Natural killer cell treated with Interleukin-12 subunit alpha and Interleukin-12 subunit beta and Interleukin-15 and Interleukin-18, amount 100 ng/mL, for 72 hours (primary cell): Measurements from ENCODE around the gene MRPL2. TPM values are rescaled to one million over a fixed set of nuclear protein-coding genes. Genes with fewer than 3 reads are reported as not detected.

Source experiments
- ATAC-seq, 2 donors: fragments of 150-1000 bp; cut with Tn5 transposase in 1 of 2; sonication (Bioruptor Pico), chemical (Tn5 transposase) in 1 of 2; 2 replicates each; pipeline ENCODE4 v1.10.0; 2021
- DNase-seq: peaks from one replicate; pipeline ENCODE4 v3.0.0; 2022; ENCODE audit warnings: low spot score
- H3K27ac Mint-ChIP-seq, 2 donors: 1 replicate in 1 of 2; 2 replicates in 1 of 2; pipeline ENCODE4 v1.8.0; 2022; ENCODE audit warnings: mixed read lengths in 2 of 2, mild to moderate bottlenecking in 1 of 2, moderate library complexity in 1 of 2
- H3K27me3 Mint-ChIP-seq, 2 donors: 1 replicate in 1 of 2; 2 replicates in 1 of 2; pipeline ENCODE4 v1.8.0; 2022; ENCODE audit warnings: mixed read lengths in 2 of 2
- H3K36me3 Mint-ChIP-seq: one replicate; pipeline ENCODE4 v1.8.0; 2022; ENCODE audit warnings: mixed read lengths
- H3K4me1 Mint-ChIP-seq, 2 donors: 1 replicate in 1 of 2; 2 replicates in 1 of 2; pipeline ENCODE4 v1.8.0; 2022; ENCODE audit warnings: low read depth in 2 of 2, mixed read lengths in 2 of 2, mild to moderate bottlenecking in 1 of 2
- H3K4me3 Mint-ChIP-seq: one replicate; pipeline ENCODE4 v1.8.0; 2022; ENCODE audit warnings: mixed read lengths
- H3K9me3 Mint-ChIP-seq: 2 replicates; pipeline ENCODE4 v1.8.0; 2022; ENCODE audit warnings: mixed read lengths
- total RNA-seq, 2 donors: library from RNA; stranded (reverse); gene quantifications; one replicate each; pipeline ENCODE4 v1.2.3, GENCODE V29; 2022

MRPL2 gene
- total RNA-seq, 2 donors from 2014 or later = 41.7 to 59.6 TPM

- ATAC-seq (peak; percentile 42 to 54), DNase-seq (no peak)
- Mint-ChIP-seq H3K27ac (no peak within 1 kb of the TSS), H3K36me3 (peaks cover 8% of the 10 kb centered on the region), H3K9me3 (no peaks in the 10 kb centered on the region), H3K27me3 (peaks cover 0 to 14% of the 10 kb centered on the region in 2 donors), H3K4me1 (peaks cover 7% of the 10 kb centered on the region in 2 donors), H3K4me3 (peak within 1 kb of the TSS; percentile 45)
These were observed 16.6 kb upstream of the MRPL2 start, which contains the start of gene PTK7 for GRCh38 chr6:43075670-43076463. TSS of gene PTK7 (plus strand) at chr6:43076314. CDS start at chr6:43076489, 175 bp downstream.

- DNase-seq (no peak), ATAC-seq (no peak)
- H3K4me3 Mint-ChIP-seq = peak overlapping the region; percentile 10
- H3K27me3 Mint-ChIP-seq = peaks cover 0 to 14% of the 10 kb centered on the region in 2 donors
- H3K27ac Mint-ChIP-seq = no peak overlapping the region
- peaks cover 7% of the 10 kb centered on the region in 2 donors for H3K4me1 Mint-ChIP-seq
- H3K9me3 Mint-ChIP-seq = no peaks in the 10 kb centered on the region
- H3K36me3 Mint-ChIP-seq = peaks cover 8% of the 10 kb centered on the region
These were observed 15.8 kb upstream of the MRPL2 start for GRCh38 chr6:43074847-43075669.

GRCh38 chr6:43070028-43070632, 10.9 kb upstream of the MRPL2 start:
- no peak overlapping the region for H3K27ac Mint-ChIP-seq
- DNase-seq = no peak

DNA sequence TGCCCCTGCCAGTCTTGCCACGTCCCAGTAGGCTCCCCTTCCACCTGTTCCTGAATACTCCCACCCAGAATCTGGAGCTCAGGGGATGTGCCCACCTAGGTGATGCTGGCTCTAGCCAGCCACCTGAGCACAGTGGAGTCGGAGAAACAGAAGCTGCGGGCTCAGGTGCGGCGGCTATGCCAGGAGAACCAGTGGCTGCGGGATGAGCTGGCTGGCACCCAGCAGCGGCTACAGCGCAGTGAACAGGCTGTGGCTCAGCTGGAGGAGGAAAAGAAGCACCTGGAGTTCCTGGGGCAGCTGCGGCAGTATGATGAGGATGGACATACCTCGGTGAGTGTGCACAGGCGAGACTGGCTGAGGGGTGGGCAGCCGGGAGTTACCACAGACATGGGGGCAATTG, 3.6 kb upstream of the MRPL2 start:
- DNase-seq (no peak), ATAC-seq (no peak)
- Mint-ChIP-seq H3K27me3 (no peaks in the 10 kb centered on the region), H3K36me3 (no peaks in the 10 kb centered on the region), H3K4me3 (no peak overlapping the region), H3K9me3 (no peaks in the 10 kb centered on the region), H3K27ac (no peak overlapping the region), H3K4me1 (peaks cover 24 to 26% of the 10 kb centered on the region in 2 donors)

More at GRCh38 chr6:43070028-43070632, 10.9 kb upstream of the MRPL2 start:
- Mint-ChIP-seq H3K9me3 (no peaks in the 10 kb centered on the region), H3K27me3 (no peaks in the 10 kb centered on the region), H3K36me3 (peaks cover 8% of the 10 kb centered on the region), H3K4me3 (no peak overlapping the region), H3K4me1 (no peaks in the 10 kb centered on the region)
- ATAC-seq = peak in 1 of 2 donors; percentile 40

GRCh38 chr6:43061861-43062260, 2.6 kb upstream of the MRPL2 start:
- Mint-ChIP-seq H3K9me3 (no peaks in the 10 kb centered on the region), H3K4me3 (no peak overlapping the region), H3K4me1 (peaks cover 24 to 28% of the 10 kb centered on the region in 2 donors), H3K36me3 (no peaks in the 10 kb centered on the region), H3K27ac (peak overlapping the region in 1 of 2 donors; percentile 32), H3K27me3 (no peaks in the 10 kb centered on the region)
- no peak for ATAC-seq
- DNase-seq = no peak

- DNase-seq (no peak), ATAC-seq (no peak)
- Mint-ChIP-seq H3K27ac (peak overlapping the region; percentile 32 to 92), H3K36me3 (no peaks in the 10 kb centered on the region), H3K9me3 (no peaks in the 10 kb centered on the region), H3K4me3 (peak overlapping the region; percentile 86), H3K4me1 (peaks cover 25 to 28% of the 10 kb centered on the region in 2 donors), H3K27me3 (no peaks in the 10 kb centered on the region)
These were observed 1.8 kb upstream of the MRPL2 start for GRCh38 chr6:43060755-43061633.

- Mint-ChIP-seq H3K36me3 (no peaks in the 10 kb centered on the region), H3K27ac (peak overlapping the region; percentile 83 to 92), H3K4me3 (peak overlapping the region; percentile 86), H3K4me1 (peaks cover 28 to 29% of the 10 kb centered on the region in 2 donors), H3K27me3 (no peaks in the 10 kb centered on the region), H3K9me3 (no peaks in the 10 kb centered on the region)
- ATAC-seq = no peak
- DNase-seq = no peak
These were observed 960 bp upstream of the MRPL2 start for GRCh38 chr6:43060034-43060754.

DNA sequence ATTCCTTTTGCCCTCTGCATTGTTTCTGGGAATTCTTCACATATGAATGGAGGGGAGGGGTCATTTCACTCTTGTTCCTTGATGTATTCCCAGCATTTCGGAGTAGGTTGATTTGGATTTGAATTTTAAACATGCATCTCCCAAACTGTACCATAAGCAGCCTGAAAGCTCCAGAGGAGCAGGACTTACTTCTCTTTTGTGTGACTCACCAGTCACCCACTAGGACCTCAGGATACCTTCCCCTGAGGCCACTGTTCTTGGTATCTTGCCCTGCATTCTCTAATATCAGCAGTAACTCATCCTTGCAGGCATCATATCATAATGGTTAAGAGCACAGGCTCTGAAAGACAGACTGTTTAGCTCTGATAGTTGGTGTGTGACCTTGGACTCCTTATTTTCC, 703 bp downstream of the MRPL2 start:
- Mint-ChIP-seq H3K9me3 (no peaks in the 10 kb centered on the region), H3K4me1 (peaks cover 36 to 37% of the 10 kb centered on the region in 2 donors), H3K27ac (peak overlapping the region; percentile 83 to 92), H3K4me3 (peak overlapping the region; percentile 86), H3K27me3 (no peaks in the 10 kb centered on the region), H3K36me3 (no peaks in the 10 kb centered on the region)
- DNase-seq = no peak
- ATAC-seq = no peak

- peak overlapping the region; percentile 18 for H3K4me3 Mint-ChIP-seq
- ATAC-seq = no peak
- H3K27ac Mint-ChIP-seq = no peak overlapping the region
- no peaks in the 10 kb centered on the region for H3K9me3 Mint-ChIP-seq
- H3K4me1 Mint-ChIP-seq = peaks cover 51 to 52% of the 10 kb centered on the region in 2 donors
- H3K36me3 Mint-ChIP-seq = no peaks in the 10 kb centered on the region
- DNase-seq = no peak
- no peaks in the 10 kb centered on the region for H3K27me3 Mint-ChIP-seq
These were observed 3.3 kb downstream of the MRPL2 start for GRCh38 chr6:43055966-43056365.

GRCh38 chr6:43054206-43054943, 4.9 kb downstream of the MRPL2 start:
- Mint-ChIP-seq H3K4me3 (peak overlapping the region; percentile 96), H3K27me3 (no peaks in the 10 kb centered on the region), H3K27ac (peak overlapping the region; percentile 94 to 98), H3K9me3 (no peaks in the 10 kb centered on the region), H3K36me3 (no peaks in the 10 kb centered on the region), H3K4me1 (peaks cover 52 to 57% of the 10 kb centered on the region in 2 donors)
- DNase-seq = no peak
- ATAC-seq = no peak

- Mint-ChIP-seq H3K27ac (peak within 1 kb of the TSS; percentile 94 to 98), H3K36me3 (no peaks in the 10 kb centered on the region), H3K9me3 (no peaks in the 10 kb centered on the region), H3K4me3 (peak within 1 kb of the TSS; percentile 96), H3K27me3 (no peaks in the 10 kb centered on the region), H3K4me1 (peaks cover 49 to 55% of the 10 kb centered on the region in 2 donors)
- ATAC-seq (peak; percentile 99), DNase-seq (peak; percentile 93)
These were observed 5.6 kb downstream of the MRPL2 start, which contains the start of gene CUL7 for GRCh38 chr6:43053545-43054205. TSS of gene CUL7 (minus strand) at chr6:43053851. CDS start at chr6:43052788, 1,063 bp downstream.
